Osteoblast (primary cell): ENCODE data around the gene RBBP8NL. TPM values are rescaled to one million over a fixed set of nuclear protein-coding genes. Genes with fewer than 3 reads are reported as not detected.

Experiments used
- DNase-seq: peaks from one replicate; pipeline ENCODE4 v3.0.0; 2011; ENCODE audit warnings: low spot score, mixed read lengths; ENCODE audit not compliant: insufficient read length; ENCODE audit errors: missing footprints
- H2AFZ ChIP-seq: 2 replicates; pipeline ENCODE4 v1.6.0; 2011; ENCODE audit warnings: mild to moderate bottlenecking, low read length
- H3K27ac ChIP-seq: 2 replicates; pipeline ENCODE4 v1.5.1; 2011; ENCODE audit warnings: mild to moderate bottlenecking, low read depth, low read length, moderate library complexity
- H3K27me3 ChIP-seq: 2 replicates; pipeline ENCODE4 v1.6.0; 2012; ENCODE audit warnings: mild to moderate bottlenecking, control low read depth, inconsistent platforms, low read length, moderate library complexity; ENCODE audit not compliant: insufficient read depth
- H3K36me3 ChIP-seq: 2 replicates; pipeline ENCODE4 v1.5.1; 2011; ENCODE audit warnings: mild to moderate bottlenecking, low read length, control low read depth, moderate library complexity; ENCODE audit not compliant: insufficient read depth
- H3K4me1 ChIP-seq: 2 replicates; pipeline ENCODE4 v1.5.1; 2011; ENCODE audit warnings: mild to moderate bottlenecking, low read length, control low read depth, moderate library complexity; ENCODE audit not compliant: insufficient read depth
- H3K4me2 ChIP-seq: 2 replicates; pipeline ENCODE4 v1.6.0; 2011; ENCODE audit warnings: mild to moderate bottlenecking, low read length; ENCODE audit not compliant: insufficient read depth
- H3K4me3 ChIP-seq: fragments of 200-600 bp; sonication (generic); 3 replicates; pipeline ENCODE4 v1.5.1; 2012; ENCODE audit warnings: mild to moderate bottlenecking, low read length, inconsistent platforms; ENCODE audit not compliant: insufficient read depth
- H3K79me2 ChIP-seq: 2 replicates; pipeline ENCODE4 v1.6.0; 2012; ENCODE audit warnings: mild to moderate bottlenecking, low read length, control low read depth, inconsistent platforms; ENCODE audit not compliant: insufficient read depth
- H3K9me3 ChIP-seq: 2 replicates; pipeline ENCODE4 v1.5.1; 2011; ENCODE audit warnings: low read depth, low read length, control low read depth
- H4K20me1 ChIP-seq: 2 replicates; pipeline ENCODE4 v1.6.0; 2012; ENCODE audit warnings: mild to moderate bottlenecking, low read length, control low read depth; ENCODE audit not compliant: insufficient read depth
- CTCF ChIP-seq: IDR thresholded peaks from 2 replicates; pipeline ENCODE4 v1.5.1; 2011; ENCODE audit warnings: mild to moderate bottlenecking, low read depth, low read length, moderate library complexity; ENCODE audit errors: extremely low read depth
- total RNA-seq: library from RNA; depleted of rRNA; stranded (reverse); fragments of >200 nt; gene quantifications from 2 replicates; pipeline ENCODE4 v1.2.3, GENCODE V29; 2012

The RBBP8NL gene
- total RNA-seq, 1 donor, result not detected

GRCh38 chr20:62425281-62426058, 1.9 kb downstream of the RBBP8NL start:
- TF ChIP-seq CTCF, result no peak
- no peaks in the 10 kb centered on the region for H3K9me3 ChIP-seq
- no peak for DNase-seq

GRCh38 chr20:62424249-62425107, 2.9 kb downstream of the RBBP8NL start:
- Histone ChIP-seq H4K20me1 (no peaks in the 10 kb centered on the region), H3K79me2 (no peaks in the 10 kb centered on the region), H3K36me3 (no peaks in the 10 kb centered on the region), H3K4me2 (no peak overlapping the region), H3K27me3 (no peaks in the 10 kb centered on the region), H3K27ac (no peak overlapping the region), H3K9me3 (no peaks in the 10 kb centered on the region), H2AFZ (no peak overlapping the region), H3K4me1 (no peaks in the 10 kb centered on the region), H3K4me3 (no peak overlapping the region)
- no peak for TF ChIP-seq CTCF
- DNase-seq, result no peak

More at GRCh38 chr20:62425281-62426058, 1.9 kb downstream of the RBBP8NL start:
- H3K4me1 ChIP-seq, result no peaks in the 10 kb centered on the region
- H2AFZ ChIP-seq, result no peak overlapping the region
- no peak overlapping the region for H3K27ac ChIP-seq
- no peaks in the 10 kb centered on the region for H3K36me3 ChIP-seq
- no peaks in the 10 kb centered on the region for H4K20me1 ChIP-seq
- no peak overlapping the region for H3K4me3 ChIP-seq
- H3K79me2 ChIP-seq, result no peaks in the 10 kb centered on the region
- H3K4me2 ChIP-seq, result no peak overlapping the region
- no peaks in the 10 kb centered on the region for H3K27me3 ChIP-seq

GRCh38 chr20:62423326-62423706, 4.0 kb downstream of the RBBP8NL start:
- Histone ChIP-seq H3K4me1 (no peaks in the 10 kb centered on the region), H3K27ac (no peak overlapping the region), H3K79me2 (no peaks in the 10 kb centered on the region), H4K20me1 (no peaks in the 10 kb centered on the region), H2AFZ (no peak overlapping the region), H3K36me3 (no peaks in the 10 kb centered on the region), H3K9me3 (no peaks in the 10 kb centered on the region), H3K4me2 (no peak overlapping the region), H3K27me3 (no peaks in the 10 kb centered on the region), H3K4me3 (no peak overlapping the region)
- DNase-seq, result no peak
- no peak for TF ChIP-seq CTCF

- Histone ChIP-seq H3K9me3 (no peaks in the 10 kb centered on the region), H3K27ac (no peak overlapping the region), H2AFZ (no peak overlapping the region), H4K20me1 (no peaks in the 10 kb centered on the region), H3K4me3 (no peak overlapping the region), H3K79me2 (no peaks in the 10 kb centered on the region), H3K27me3 (no peaks in the 10 kb centered on the region), H3K4me2 (no peak overlapping the region), H3K36me3 (no peaks in the 10 kb centered on the region), H3K4me1 (no peaks in the 10 kb centered on the region)
- DNase-seq, result no peak
- TF ChIP-seq CTCF, result no peak
These were observed 4.6 kb downstream of the RBBP8NL start for GRCh38 chr20:62422636-62423325.
